SK-N-SH (cell line): ENCODE measurements around the gene UPF3A. TPM values are rescaled to one million over a fixed set of nuclear protein-coding genes. Genes with fewer than 3 reads are reported as not detected.

Experiments used
- CTCF ChIA-PET: fragments of 300-600, 350-600 bp; formaldehyde crosslinking; extraction: SDS; loops from one replicate; lab custom pipeline; 2021; lab: Yijun Ruan, JAX
- POLR2A ChIA-PET: fragments of 350-600 bp; sonication (Branson Sonifier 250); formaldehyde crosslinking; extraction: SDS; loops from one replicate; lab custom pipeline; 2020; ENCODE audit warnings: antibody characterized with exemption, inconsistent platforms; lab: Yijun Ruan, JAX
- DNase-seq: peaks from one replicate; pipeline ENCODE4 v3.0.0; 2012
- H2AFZ ChIP-seq: fragments of 200-600 bp; sonication (generic); 2 replicates; pipeline ENCODE4 v1.8.1; 2016; ENCODE audit warnings: antibody characterized with exemption, mild to moderate bottlenecking, low read depth
- H3F3A ChIP-seq: fragments of 200-600 bp; sonication (generic); replicated peaks from 2 replicates; pipeline ENCODE3; 2016; ENCODE audit warnings: antibody characterized with exemption, mild to moderate bottlenecking; ENCODE audit not compliant: insufficient read depth
- H3K27ac ChIP-seq, 2 experiments: fragments of 200-500 bp in 1 of 2; fragments of 200-600 bp in 1 of 2; sonication (Bioruptor generic) in 1 of 2; sonication (generic), shearing (Covaris generic) in 1 of 2; 2 replicates each; pipeline versions ENCODE4 v1.5.1 to v1.6.1; 2014 to 2016; ENCODE audit warnings: low read depth in 2 of 2, inconsistent platforms in 1 of 2, low read length in 1 of 2, mild to moderate bottlenecking in 1 of 2, mixed read lengths in 1 of 2
- H3K27me3 ChIP-seq: fragments of 200-600 bp; sonication (generic), shearing (Covaris generic); 2 replicates; pipeline ENCODE4 v1.6.1; 2016; ENCODE audit warnings: mixed run types; ENCODE audit not compliant: insufficient read depth
- H3K36me3 ChIP-seq, 2 experiments: fragments of 200-500 bp in 1 of 2; fragments of 200-600 bp in 1 of 2; sonication (Bioruptor generic) in 1 of 2; sonication (generic) in 1 of 2; replicated peaks in 1 of 2; 2 replicates each; pipeline versions ENCODE3 to v1.5.1; 2014 to 2016; ENCODE audit warnings: low read length in 1 of 2, mild to moderate bottlenecking in 1 of 2; ENCODE audit not compliant: insufficient read depth in 2 of 2, control insufficient read depth in 1 of 2
- H3K4me1 ChIP-seq, 2 experiments: fragments of 200-500 bp in 1 of 2; fragments of 200-600 bp in 1 of 2; sonication (Bioruptor generic) in 1 of 2; sonication (generic), shearing (Covaris generic) in 1 of 2; 2 replicates each; pipeline versions ENCODE4 v1.5.1 to v1.6.1; 2014 to 2016; ENCODE audit warnings: low read depth in 1 of 2, low read length in 1 of 2, mixed run types in 1 of 2; ENCODE audit not compliant: insufficient read depth in 2 of 2, control insufficient read depth in 1 of 2
- H3K4me2 ChIP-seq: fragments of 200-600 bp; sonication (generic), shearing (Covaris generic); 2 replicates; pipeline ENCODE4 v1.6.1; 2017; ENCODE audit warnings: mixed run types
- H3K4me3 ChIP-seq, 2 experiments: fragments of 200-500 bp in 1 of 2; fragments of 200-600 bp in 1 of 2; sonication (Bioruptor generic) in 1 of 2; sonication (generic), shearing (Covaris generic) in 1 of 2; 2 replicates each; pipeline versions ENCODE4 v1.5.1 to v1.8.1; 2014 to 2016; ENCODE audit warnings: low read depth in 2 of 2, inconsistent platforms in 1 of 2, low read length in 1 of 2, mild to moderate bottlenecking in 1 of 2, mixed read lengths in 1 of 2, moderate library complexity in 1 of 2
- H3K79me2 ChIP-seq: fragments of 200-600 bp; sonication (generic); 2 replicates; pipeline ENCODE4 v1.8.1; 2017; ENCODE audit warnings: mild to moderate bottlenecking; ENCODE audit not compliant: insufficient read depth
- H3K9ac ChIP-seq: fragments of 200-600 bp; sonication (generic); 2 replicates; pipeline ENCODE4 v1.6.1; 2017; ENCODE audit warnings: mixed run types
- H3K9me2 ChIP-seq: fragments of 200-600 bp; sonication (generic); 2 replicates; pipeline ENCODE4 v1.6.1; 2017; ENCODE audit warnings: mixed run types
- H3K9me3 ChIP-seq: fragments of 200-600 bp; sonication (generic); 2 replicates; pipeline ENCODE4 v1.6.1; 2017; ENCODE audit warnings: mixed run types, mild to moderate bottlenecking, moderate library complexity
- H4K20me1 ChIP-seq: fragments of 200-600 bp; sonication (generic); 2 replicates; pipeline ENCODE4 v1.6.1; 2017; ENCODE audit warnings: mild to moderate bottlenecking, mixed run types; ENCODE audit not compliant: insufficient read depth
- ELF1 ChIP-seq: IDR thresholded peaks from 2 replicates; pipeline ENCODE4 v1.4.0; 2012
- EP300 ChIP-seq, 2 experiments: IDR thresholded peaks; 2 replicates each; pipeline versions ENCODE4 v1.4.0 to v1.6.1; 2012; ENCODE audit warnings: borderline replicate concordance in 1 of 2, low read depth in 1 of 2, low read length in 1 of 2
- EZH2phosphoT487 ChIP-seq: fragments of 200-600 bp; sonication (generic); IDR thresholded peaks from 2 replicates; pipeline ENCODE4 v1.6.1; 2017; ENCODE audit warnings: low read depth, mixed run types, mild to moderate bottlenecking, antibody characterized with exemption, moderate library complexity, borderline replicate concordance
- FOXM1 ChIP-seq: IDR thresholded peaks from 2 replicates; pipeline ENCODE4 v1.4.0; 2012; ENCODE audit warnings: low read depth, mild to moderate bottlenecking
- GABPA ChIP-seq: IDR thresholded peaks from 2 replicates; pipeline ENCODE4 v1.4.0; 2012; ENCODE audit warnings: low read depth, mild to moderate bottlenecking
- JUND ChIP-seq: IDR thresholded peaks from 2 replicates; pipeline ENCODE4 v1.4.0; 2012
- MEF2A ChIP-seq: IDR thresholded peaks from 2 replicates; pipeline ENCODE4 v1.4.0; 2012; ENCODE audit warnings: low read depth, borderline replicate concordance
- MXI1 ChIP-seq: IDR thresholded peaks from 2 replicates; pipeline ENCODE4 v1.6.1; 2012; ENCODE audit warnings: mild to moderate bottlenecking, low read depth, low read length, improper control_type of control experiment
- NFIC ChIP-seq: IDR thresholded peaks from 2 replicates; pipeline ENCODE4 v1.4.0; 2012; ENCODE audit warnings: borderline replicate concordance
- POLR2AphosphoS5 ChIP-seq: IDR thresholded peaks from 2 replicates; pipeline ENCODE4 v1.6.1; 2012; ENCODE audit warnings: low read depth, low read length
- RAD21 ChIP-seq: IDR thresholded peaks from 2 replicates; pipeline ENCODE4 v1.6.1; 2012; ENCODE audit warnings: mild to moderate bottlenecking, low read length
- RCOR1 ChIP-seq: fragments of 150-350 bp; IDR thresholded peaks from 2 replicates; pipeline ENCODE4 v1.6.1; 2017; ENCODE audit warnings: antibody characterized with exemption, low read length
- RFX5 ChIP-seq: IDR thresholded peaks from 2 replicates; pipeline ENCODE4 v1.6.1; 2012; ENCODE audit warnings: mild to moderate bottlenecking, improper control_type of control experiment, low read length
- RXRA ChIP-seq: IDR thresholded peaks from 2 replicates; pipeline ENCODE4 v1.4.0; 2012; ENCODE audit warnings: low read depth, mild to moderate bottlenecking, borderline replicate concordance
- SIN3A ChIP-seq: IDR thresholded peaks from 2 replicates; pipeline ENCODE4 v1.6.1; 2012; ENCODE audit warnings: low read depth, mild to moderate bottlenecking, low read length, moderate library complexity, borderline replicate concordance
- YY1 ChIP-seq: IDR thresholded peaks from 2 replicates; pipeline ENCODE4 v1.4.0; 2012; ENCODE audit warnings: low read depth, mild to moderate bottlenecking
- WGBS: methylation state at CpG from one replicate; pipeline ENCODE4 v1.1.6; 2017; ENCODE audit warnings: low lambda C conversion rate; 5-methylcytosine and 5-hydroxymethylcytosine counted together
- polyA plus RNA-seq, 3 experiments: library from polyadenylated mRNA; depleted of rRNA; stranded (reverse); fragments of >200 nt; gene quantifications; 2 replicates each; pipeline ENCODE4 v1.2.3, GENCODE V29; 2012
- TF ChIP-seq, protein P1 (sequence below): IDR thresholded peaks from 2 replicates; pipeline ENCODE4 v1.4.0; 2012; ENCODE audit warnings: low read depth, borderline replicate concordance
- TF ChIP-seq, protein P2 (sequence below): fragments of 150-350 bp; IDR thresholded peaks from 2 replicates; pipeline ENCODE4 v1.6.1; 2017; ENCODE audit warnings: antibody characterized with exemption, low read length, low read depth, borderline replicate concordance
- TF ChIP-seq, protein P3 (sequence below): fragments of 150-350 bp; IDR thresholded peaks from 2 replicates; pipeline ENCODE4 v1.6.1; 2016; ENCODE audit warnings: mild to moderate bottlenecking, low read depth, low read length
- TF ChIP-seq, protein P4 (sequence below): IDR thresholded peaks from 2 replicates; pipeline ENCODE4; 2012
- TF ChIP-seq, protein P5 (sequence below): fragments of 200-600 bp; sonication (generic); IDR thresholded peaks from 2 replicates; pipeline ENCODE4 v1.6.1; 2017; ENCODE audit warnings: antibody characterized with exemption, mild to moderate bottlenecking, moderate library complexity
- TF ChIP-seq, protein P6 (sequence below): IDR thresholded peaks from 2 replicates; pipeline ENCODE4 v1.4.0; 2012; ENCODE audit warnings: low read depth

Gene UPF3A
- polyA plus RNA-seq, 1 of the 3 experiments (the other 2 are of a cell fraction), result 63.2 TPM

DNA sequence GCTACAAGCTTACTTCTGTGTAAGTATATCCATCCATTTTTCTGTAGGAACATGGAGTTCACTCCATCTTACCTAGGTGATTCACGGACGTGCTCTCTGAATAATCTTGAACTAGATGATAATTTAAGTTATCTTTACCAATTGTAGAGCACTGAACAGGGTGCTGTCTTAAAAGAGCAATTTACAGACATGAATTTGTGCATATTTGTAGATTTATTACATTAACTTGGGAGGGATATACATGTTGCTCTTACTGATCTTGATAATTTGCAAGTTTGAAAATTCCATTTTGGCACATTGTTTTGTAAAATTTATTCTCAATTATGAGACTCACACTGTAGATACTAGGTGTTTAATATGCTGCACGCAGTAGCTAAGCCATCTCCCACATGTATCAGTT is 37.4 kb upstream of the UPF3A start (continued):
- TF ChIP-seq RFX5 (no peak), GABPA (no peak), NFIC (no peak), EZH2phosphoT487 (no peak), MEF2A (no peak)
- TF ChIP-seq, protein P1, sequence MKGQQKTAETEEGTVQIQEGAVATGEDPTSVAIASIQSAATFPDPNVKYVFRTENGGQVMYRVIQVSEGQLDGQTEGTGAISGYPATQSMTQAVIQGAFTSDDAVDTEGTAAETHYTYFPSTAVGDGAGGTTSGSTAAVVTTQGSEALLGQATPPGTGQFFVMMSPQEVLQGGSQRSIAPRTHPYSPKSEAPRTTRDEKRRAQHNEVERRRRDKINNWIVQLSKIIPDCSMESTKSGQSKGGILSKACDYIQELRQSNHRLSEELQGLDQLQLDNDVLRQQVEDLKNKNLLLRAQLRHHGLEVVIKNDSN, result no peak

DNA sequence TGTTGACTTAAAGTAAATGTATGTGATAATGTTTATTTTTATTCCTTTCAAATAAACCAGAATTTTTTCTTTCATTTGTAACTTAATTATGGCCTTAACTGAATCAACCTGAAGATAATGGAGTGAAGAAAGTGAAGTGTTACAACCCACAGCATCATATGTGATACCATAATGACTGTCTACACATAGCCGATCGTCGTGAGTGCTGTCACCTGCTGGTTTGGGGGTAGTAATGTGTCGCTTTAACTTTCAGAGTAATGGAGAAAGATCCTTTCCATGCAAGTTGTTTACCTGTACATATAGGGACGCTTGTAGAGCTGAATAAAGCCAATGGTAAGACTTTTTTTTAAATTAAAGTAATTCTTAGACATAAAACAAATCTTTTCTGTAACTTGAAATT is 36.8 kb upstream of the UPF3A start:
- WGBS, result 97% methylated on average over 5 of the region's 5 CpGs
- H3K9ac ChIP-seq, result no peak overlapping the region
- no peak for DNase-seq
- no peak overlapping the region for H2AFZ ChIP-seq
- H4K20me1 ChIP-seq, result no peaks in the 10 kb centered on the region
- H3K36me3 ChIP-seq, result peaks cover 92 to 95% of the 10 kb centered on the region in 2 experiments
- H3K27ac ChIP-seq, result no peak overlapping the region
- H3K27me3 ChIP-seq, result no peaks in the 10 kb centered on the region
- no peak overlapping the region for H3K4me2 ChIP-seq
- no peaks in the 10 kb centered on the region for H3K9me2 ChIP-seq
- TF ChIP-seq, protein P2, sequence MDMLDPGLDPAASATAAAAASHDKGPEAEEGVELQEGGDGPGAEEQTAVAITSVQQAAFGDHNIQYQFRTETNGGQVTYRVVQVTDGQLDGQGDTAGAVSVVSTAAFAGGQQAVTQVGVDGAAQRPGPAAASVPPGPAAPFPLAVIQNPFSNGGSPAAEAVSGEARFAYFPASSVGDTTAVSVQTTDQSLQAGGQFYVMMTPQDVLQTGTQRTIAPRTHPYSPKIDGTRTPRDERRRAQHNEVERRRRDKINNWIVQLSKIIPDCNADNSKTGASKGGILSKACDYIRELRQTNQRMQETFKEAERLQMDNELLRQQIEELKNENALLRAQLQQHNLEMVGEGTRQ, result no peak
- TF ChIP-seq, protein P3, sequence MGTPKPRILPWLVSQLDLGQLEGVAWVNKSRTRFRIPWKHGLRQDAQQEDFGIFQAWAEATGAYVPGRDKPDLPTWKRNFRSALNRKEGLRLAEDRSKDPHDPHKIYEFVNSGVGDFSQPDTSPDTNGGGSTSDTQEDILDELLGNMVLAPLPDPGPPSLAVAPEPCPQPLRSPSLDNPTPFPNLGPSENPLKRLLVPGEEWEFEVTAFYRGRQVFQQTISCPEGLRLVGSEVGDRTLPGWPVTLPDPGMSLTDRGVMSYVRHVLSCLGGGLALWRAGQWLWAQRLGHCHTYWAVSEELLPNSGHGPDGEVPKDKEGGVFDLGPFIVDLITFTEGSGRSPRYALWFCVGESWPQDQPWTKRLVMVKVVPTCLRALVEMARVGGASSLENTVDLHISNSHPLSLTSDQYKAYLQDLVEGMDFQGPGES, result no peak
- TF ChIP-seq POLR2AphosphoS5 (no peak), RAD21 (no peak), MXI1 (no peak), YY1 (no peak), EZH2phosphoT487 (no peak), MEF2A (no peak), RCOR1 (no peak), ELF1 (no peak), SIN3A (no peak), JUND (no peak), EP300 (IDR thresholded peaks at IDR 0.05; ENCODE audit: borderline replicate concordance in 1 of 2, low read depth in 1 of 2, low read length in 1 of 2) (no peak), FOXM1 (no peak), RXRA (no peak)
- TF ChIP-seq, protein P4, sequence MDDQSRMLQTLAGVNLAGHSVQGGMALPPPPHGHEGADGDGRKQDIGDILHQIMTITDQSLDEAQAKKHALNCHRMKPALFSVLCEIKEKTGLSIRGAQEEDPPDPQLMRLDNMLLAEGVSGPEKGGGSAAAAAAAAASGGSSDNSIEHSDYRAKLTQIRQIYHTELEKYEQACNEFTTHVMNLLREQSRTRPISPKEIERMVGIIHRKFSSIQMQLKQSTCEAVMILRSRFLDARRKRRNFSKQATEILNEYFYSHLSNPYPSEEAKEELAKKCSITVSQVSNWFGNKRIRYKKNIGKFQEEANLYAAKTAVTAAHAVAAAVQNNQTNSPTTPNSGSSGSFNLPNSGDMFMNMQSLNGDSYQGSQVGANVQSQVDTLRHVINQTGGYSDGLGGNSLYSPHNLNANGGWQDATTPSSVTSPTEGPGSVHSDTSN, result no peak
- TF ChIP-seq, protein P1, result no peak
- TF ChIP-seq, protein P5, sequence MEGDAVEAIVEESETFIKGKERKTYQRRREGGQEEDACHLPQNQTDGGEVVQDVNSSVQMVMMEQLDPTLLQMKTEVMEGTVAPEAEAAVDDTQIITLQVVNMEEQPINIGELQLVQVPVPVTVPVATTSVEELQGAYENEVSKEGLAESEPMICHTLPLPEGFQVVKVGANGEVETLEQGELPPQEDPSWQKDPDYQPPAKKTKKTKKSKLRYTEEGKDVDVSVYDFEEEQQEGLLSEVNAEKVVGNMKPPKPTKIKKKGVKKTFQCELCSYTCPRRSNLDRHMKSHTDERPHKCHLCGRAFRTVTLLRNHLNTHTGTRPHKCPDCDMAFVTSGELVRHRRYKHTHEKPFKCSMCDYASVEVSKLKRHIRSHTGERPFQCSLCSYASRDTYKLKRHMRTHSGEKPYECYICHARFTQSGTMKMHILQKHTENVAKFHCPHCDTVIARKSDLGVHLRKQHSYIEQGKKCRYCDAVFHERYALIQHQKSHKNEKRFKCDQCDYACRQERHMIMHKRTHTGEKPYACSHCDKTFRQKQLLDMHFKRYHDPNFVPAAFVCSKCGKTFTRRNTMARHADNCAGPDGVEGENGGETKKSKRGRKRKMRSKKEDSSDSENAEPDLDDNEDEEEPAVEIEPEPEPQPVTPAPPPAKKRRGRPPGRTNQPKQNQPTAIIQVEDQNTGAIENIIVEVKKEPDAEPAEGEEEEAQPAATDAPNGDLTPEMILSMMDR, result no peak
- TF ChIP-seq, protein P6, sequence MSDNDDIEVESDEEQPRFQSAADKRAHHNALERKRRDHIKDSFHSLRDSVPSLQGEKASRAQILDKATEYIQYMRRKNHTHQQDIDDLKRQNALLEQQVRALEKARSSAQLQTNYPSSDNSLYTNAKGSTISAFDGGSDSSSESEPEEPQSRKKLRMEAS, result no peak
- TF ChIP-seq, all 33 proteins: peak for 0
- H3K79me2 ChIP-seq, result peaks cover 20% of the 10 kb centered on the region; the same call in 1 of the 2 replicates
- ChIA-PET CTCF (no interaction called here), POLR2A (no interaction called here)
- peaks cover 4% of the 10 kb centered on the region for H3F3A ChIP-seq
- H3K4me3 ChIP-seq, result no peak overlapping the region
- H3K4me1 ChIP-seq, result peaks cover 0 to 4% of the 10 kb centered on the region in 2 experiments; a peak in 1 of 4 replicates
- H3K9me3 ChIP-seq, result no peaks in the 10 kb centered on the region
